Prostate gland (tissue), 2 donors: ENCODE data around the gene TUBAL3.

Experiments
- CTCF ChIP-seq, 4 experiments: fragments of 200-600 bp in 2 of 4; fragments of 450-650 bp in 2 of 4; sonication (generic) in 2 of 4; IDR thresholded peaks; 1 replicate in 3 of 4; 2 replicates in 1 of 4; pipeline ENCODE4 v1.5.1; 2016 to 2019; ENCODE audit warnings: antibody characterized with exemption in 4 of 4, mild to moderate bottlenecking in 2 of 4, moderate library complexity in 2 of 4
- POLR2AphosphoS5 ChIP-seq: sonication (generic); formaldehyde crosslinking; IDR thresholded peaks from one replicate; pipeline ENCODE4 v1.6.1; 2017; ENCODE audit warnings: antibody characterized with exemption

DNA sequence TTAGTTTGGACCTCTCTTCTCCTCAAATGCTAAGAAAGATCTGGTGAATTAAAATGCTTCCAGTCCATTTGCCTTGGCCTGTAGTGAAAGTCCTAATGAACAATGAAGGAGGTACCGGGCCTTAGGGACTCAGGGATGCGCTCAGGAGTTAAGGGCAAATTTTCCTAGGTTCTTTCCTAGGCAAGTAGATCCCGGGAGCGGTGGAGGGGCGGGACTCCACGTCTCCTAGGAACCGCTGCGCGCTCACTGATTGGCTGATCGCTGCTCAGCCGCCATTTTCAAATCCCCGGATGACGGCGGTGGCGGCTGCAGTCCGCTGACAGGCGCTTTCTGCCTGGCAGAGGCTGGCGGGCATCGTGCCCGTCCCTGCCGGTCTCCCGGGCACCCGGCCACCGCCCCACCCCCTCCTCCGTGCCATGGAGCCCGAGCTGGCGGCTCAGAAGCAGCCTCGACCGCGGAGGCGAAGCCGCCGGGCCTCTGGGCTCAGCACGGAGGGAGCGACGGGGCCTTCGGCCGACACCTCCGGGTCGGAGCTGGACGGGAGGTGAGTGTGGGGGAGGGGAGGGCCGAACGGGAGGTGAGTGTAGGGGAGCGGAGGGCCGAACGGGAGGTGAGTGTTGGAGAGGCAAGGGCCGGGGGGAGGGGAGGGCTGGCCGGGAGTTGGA, 7.8 kb upstream of the TUBAL3 start, which contains the start of gene NET1:
- TF ChIP-seq CTCF (IDR thresholded peaks at IDR 0.05) (no peak), POLR2AphosphoS5 (peak; percentile 80)
